Adrenal gland (tissue), 12 donors: ENCODE results near the gene PSMG4. TPM values are rescaled to one million over a fixed set of nuclear protein-coding genes. Genes with fewer than 3 reads are reported as not detected.

Source experiments
- DNase-seq, 7 donors: peaks; one replicate each; pipeline ENCODE4 v3.0.0-alpha.2; 2019 to 2020
- H3K27ac ChIP-seq, 5 donors: fragments of 200-600 bp; sonication (generic) in 4 of 5; 1 replicate in 3 of 5; 2 replicates in 2 of 5; pipeline versions ENCODE4 v1.5.1 to v1.8.0; 2016 to 2020; ENCODE audit warnings: mild to moderate bottlenecking in 1 of 5
- H3K27me3 ChIP-seq: fragments of 200-600 bp; 2 replicates; pipeline ENCODE4 v1.8.0; 2021
- H3K36me3 ChIP-seq, 2 donors: fragments of 200-600 bp; replicated peaks in 1 of 2; 1 replicate in 1 of 2; 2 replicates in 1 of 2; pipeline versions ENCODE4 v1.5.1 to v1.8.0; 2018 to 2022
- H3K4me1 ChIP-seq, 2 donors: fragments of 200-600 bp; replicated peaks in 1 of 2; 1 replicate in 1 of 2; 2 replicates in 1 of 2; pipeline versions ENCODE4 v1.5.1 to v1.8.0; 2018 to 2021
- H3K4me3 ChIP-seq, 4 donors: fragments of 200-600 bp; sonication (generic) in 3 of 4; one replicate each; pipeline ENCODE4 v1.5.1; 2016 to 2018
- H3K9me3 ChIP-seq, 3 donors: fragments of 200-600 bp; sonication (generic) in 1 of 3; replicated peaks in 1 of 3; 1 replicate in 2 of 3; 2 replicates in 1 of 3; pipeline versions ENCODE4 v1.5.1 to v1.8.0; 2016 to 2021
- POLR2A ChIP-seq, 2 donors: fragments of 450-650 bp; IDR thresholded peaks; one replicate each; pipeline ENCODE4 v1.6.1; 2017; ENCODE audit warnings: antibody characterized with exemption in 2 of 2, mild to moderate bottlenecking in 2 of 2, moderate library complexity in 1 of 2
- WGBS, 4 donors: extraction: QIAGEN DNeasy Blood & Tissue Kit in 2 of 4; methylation state at CpG; one replicate each; pipeline versions ENCODE4 v1.1.5 to v1.1.7; 2013 to 2017; 5-methylcytosine and 5-hydroxymethylcytosine counted together
- intact Hi-C, 2 donors: fragments of 100-400 bp; cut with DNase I; formaldehyde crosslinking; loops; one replicate each; pipeline versions ENCODE4 v1.14.1 to v1.15.0; 2022 to 2023
- polyA plus RNA-seq, 3 donors: library from polyadenylated mRNA; stranded (reverse); fragments of 200-250 nt in 2 of 3; fragments of 350-450 nt in 1 of 3; fragmentation: Illumina TruSeq in 1 of 3; extraction: RNeasy Lipid Tissue Mini Kit (QIAGEN cat#74804) in 1 of 3; gene quantifications; one replicate each; pipeline ENCODE4 v1.2.3, GENCODE V29; 2013 to 2014
- total RNA-seq, 9 donors: library from RNA; depleted of rRNA in 4 of 9; stranded (reverse); fragments of >200 nt in 4 of 9; fragments of 120-200 nt in 1 of 9; fragmentation: NEBNext Ultra II Directional in 1 of 9; extraction: Animal tissue kit (Norgen Biotek cat#: 25700) in 1 of 9; gene quantifications; one replicate each; pipeline versions ENCODE4 v1.1.0 to v1.2.4, GENCODE V29; 2013 to 2023
- TF ChIP-seq, protein P1 (sequence below), 6 experiments: fragments of 450-650 bp in 4 of 6; fragments of 200-600 bp in 2 of 6; sonication (generic) in 1 of 6; IDR thresholded peaks; 1 replicate in 5 of 6; 2 replicates in 1 of 6; pipeline versions ENCODE4 v1.5.1 to v1.8.0; 2016 to 2021; ENCODE audit warnings: antibody characterized with exemption in 6 of 6, mild to moderate bottlenecking in 2 of 6, moderate library complexity in 1 of 6
- donor health status: healthy with polysubstance abuse.
- donor health status: Bipolar disorder and iron deficiency.
- donor health status: DM: yes; HTN: yes; CAD: no.
- donor health status: DM: no; HTN: no; CAD: no.
- donor health status: DM: no; HTN: no; CAD: no.
- donor health status: DM: yes; HTN: yes; CAD: no.

PSMG4 gene
- total and polyA plus RNA-seq, 12 donors: 4.9 to 87.5 (median 20.0) TPM

DNA sequence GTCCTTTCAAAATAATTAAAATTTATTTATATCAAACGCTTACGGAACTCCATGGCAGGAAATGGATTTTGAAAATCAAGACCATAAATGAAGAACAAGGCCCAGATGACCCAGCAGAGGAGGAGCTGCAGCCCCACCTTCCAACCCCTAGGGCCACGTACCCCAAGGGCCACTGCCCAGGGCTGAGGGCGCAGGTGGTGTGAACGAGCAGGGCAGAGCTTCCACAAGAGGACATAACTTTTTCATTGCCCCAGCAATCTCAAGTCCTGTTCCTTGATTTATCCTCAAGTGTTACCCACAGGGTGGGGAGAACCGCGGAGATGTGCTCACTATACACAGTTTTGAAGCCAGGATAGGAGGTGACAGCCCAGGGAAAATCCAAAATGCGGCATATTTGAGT is 42.8 kb downstream of the PSMG4 start:
- Histone ChIP-seq H3K4me3 (no peak overlapping the region), H3K9me3 (no peaks in the 10 kb centered on the region), H3K36me3 (no peaks in the 10 kb centered on the region), H3K27me3 (no peaks in the 10 kb centered on the region), H3K4me1 (no peaks in the 10 kb centered on the region), H3K27ac (no peak overlapping the region)
- no peak for DNase-seq
- intact Hi-C loops: no loop called here
- WGBS, 4 donors: 96 to 97% (median 96%) methylated on average over 8 of the region's 8 CpGs
- TF ChIP-seq POLR2A (IDR thresholded peaks at IDR 0.05): no peak
- TF ChIP-seq, protein P1, sequence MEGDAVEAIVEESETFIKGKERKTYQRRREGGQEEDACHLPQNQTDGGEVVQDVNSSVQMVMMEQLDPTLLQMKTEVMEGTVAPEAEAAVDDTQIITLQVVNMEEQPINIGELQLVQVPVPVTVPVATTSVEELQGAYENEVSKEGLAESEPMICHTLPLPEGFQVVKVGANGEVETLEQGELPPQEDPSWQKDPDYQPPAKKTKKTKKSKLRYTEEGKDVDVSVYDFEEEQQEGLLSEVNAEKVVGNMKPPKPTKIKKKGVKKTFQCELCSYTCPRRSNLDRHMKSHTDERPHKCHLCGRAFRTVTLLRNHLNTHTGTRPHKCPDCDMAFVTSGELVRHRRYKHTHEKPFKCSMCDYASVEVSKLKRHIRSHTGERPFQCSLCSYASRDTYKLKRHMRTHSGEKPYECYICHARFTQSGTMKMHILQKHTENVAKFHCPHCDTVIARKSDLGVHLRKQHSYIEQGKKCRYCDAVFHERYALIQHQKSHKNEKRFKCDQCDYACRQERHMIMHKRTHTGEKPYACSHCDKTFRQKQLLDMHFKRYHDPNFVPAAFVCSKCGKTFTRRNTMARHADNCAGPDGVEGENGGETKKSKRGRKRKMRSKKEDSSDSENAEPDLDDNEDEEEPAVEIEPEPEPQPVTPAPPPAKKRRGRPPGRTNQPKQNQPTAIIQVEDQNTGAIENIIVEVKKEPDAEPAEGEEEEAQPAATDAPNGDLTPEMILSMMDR (IDR thresholded peaks at IDR 0.05): no peak

- Histone ChIP-seq H3K4me3 (no peak overlapping the region), H3K4me1 (no peaks in the 10 kb centered on the region), H3K9me3 (no peaks in the 10 kb centered on the region), H3K27ac (no peak overlapping the region), H3K27me3 (no peaks in the 10 kb centered on the region), H3K36me3 (no peaks in the 10 kb centered on the region)
- intact Hi-C loops: no loop called here
- WGBS, 4 donors: 85 to 96% (median 89%) methylated on average over 3 of the region's 3 CpGs
- no peak for DNase-seq
- TF ChIP-seq, protein P1 (IDR thresholded peaks at IDR 0.05): no peak
- no peak for TF ChIP-seq POLR2A (IDR thresholded peaks at IDR 0.05)
Observed at GRCh38 chr6:3303795-3304411, 45.2 kb downstream of the PSMG4 start.

GRCh38 chr6:3304500-3305215 is 45.9 kb downstream of the PSMG4 start:
- no peak overlapping the region for H3K27ac ChIP-seq
- DNase-seq: peak in 1 of 7 donors; percentile 4
- no peaks in the 10 kb centered on the region for H3K9me3 ChIP-seq
- no peak for TF ChIP-seq POLR2A (IDR thresholded peaks at IDR 0.05)
- TF ChIP-seq, protein P1 (IDR thresholded peaks at IDR 0.05): no peak
- H3K27me3 ChIP-seq: no peaks in the 10 kb centered on the region
- 90 to 93% (median 92%) methylated on average over 13 to 16 of the region's 16 CpGs for WGBS, 4 donors
- intact Hi-C loops: no loop called here
- no peaks in the 10 kb centered on the region for H3K4me1 ChIP-seq
- H3K36me3 ChIP-seq: no peaks in the 10 kb centered on the region
- H3K4me3 ChIP-seq: no peak overlapping the region

DNA sequence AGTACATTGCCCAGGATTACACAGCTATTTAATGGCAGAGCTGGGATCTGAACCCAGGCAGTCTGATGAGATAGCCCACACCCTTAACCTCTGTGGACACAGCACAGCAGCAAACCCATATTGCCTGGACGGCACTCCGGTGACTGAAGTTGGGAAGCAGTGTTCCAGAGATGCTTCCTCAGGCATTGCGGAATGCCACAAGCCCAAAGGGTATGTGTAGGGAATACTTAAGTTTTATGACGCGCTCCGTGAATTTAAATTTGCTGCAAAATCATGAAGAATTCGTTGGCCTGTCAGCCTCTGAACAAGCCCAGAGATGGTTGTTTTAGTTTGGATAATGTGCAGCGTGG is 46.4 kb downstream of the PSMG4 start:
- Histone ChIP-seq H3K27me3 (no peaks in the 10 kb centered on the region), H3K4me3 (no peak overlapping the region), H3K4me1 (no peaks in the 10 kb centered on the region), H3K36me3 (no peaks in the 10 kb centered on the region), H3K27ac (no peak overlapping the region), H3K9me3 (no peaks in the 10 kb centered on the region)
- intact Hi-C loops: no loop called here
- TF ChIP-seq, protein P1 (IDR thresholded peaks at IDR 0.05): no peak
- no peak for TF ChIP-seq POLR2A (IDR thresholded peaks at IDR 0.05)
- 87 to 97% (median 96%) methylated on average over 8 of the region's 8 CpGs for WGBS, 4 donors
- peak in 1 of 7 donors; percentile 5 for DNase-seq
